Measurements from ENCODE around the gene DDX24.

The DDX24 gene

DNA sequence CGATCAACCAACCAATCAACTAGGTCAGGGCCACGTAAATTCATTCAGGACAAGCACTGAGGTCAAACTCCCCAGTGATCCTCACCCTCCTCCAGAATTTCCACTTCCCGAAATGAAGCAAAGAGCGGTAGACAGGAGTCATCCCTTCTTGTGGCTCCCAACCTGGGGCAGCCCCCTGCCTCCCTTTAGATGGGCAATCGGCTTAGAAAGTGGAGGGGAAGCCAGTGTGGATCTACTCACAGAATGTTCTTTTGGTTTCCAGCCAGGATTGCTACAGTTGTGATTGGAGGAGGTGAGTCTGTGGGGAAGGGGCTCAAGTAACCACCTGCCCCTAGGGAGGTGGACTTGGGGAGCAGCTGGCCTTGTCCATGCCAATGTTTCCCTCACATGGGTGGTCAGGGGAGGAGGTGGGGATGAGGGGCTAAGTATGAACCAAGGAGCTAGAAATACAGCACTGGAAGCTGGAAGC is 33.6 kb upstream of the DDX24 start:
- DNase-seq: no peak

DNA sequence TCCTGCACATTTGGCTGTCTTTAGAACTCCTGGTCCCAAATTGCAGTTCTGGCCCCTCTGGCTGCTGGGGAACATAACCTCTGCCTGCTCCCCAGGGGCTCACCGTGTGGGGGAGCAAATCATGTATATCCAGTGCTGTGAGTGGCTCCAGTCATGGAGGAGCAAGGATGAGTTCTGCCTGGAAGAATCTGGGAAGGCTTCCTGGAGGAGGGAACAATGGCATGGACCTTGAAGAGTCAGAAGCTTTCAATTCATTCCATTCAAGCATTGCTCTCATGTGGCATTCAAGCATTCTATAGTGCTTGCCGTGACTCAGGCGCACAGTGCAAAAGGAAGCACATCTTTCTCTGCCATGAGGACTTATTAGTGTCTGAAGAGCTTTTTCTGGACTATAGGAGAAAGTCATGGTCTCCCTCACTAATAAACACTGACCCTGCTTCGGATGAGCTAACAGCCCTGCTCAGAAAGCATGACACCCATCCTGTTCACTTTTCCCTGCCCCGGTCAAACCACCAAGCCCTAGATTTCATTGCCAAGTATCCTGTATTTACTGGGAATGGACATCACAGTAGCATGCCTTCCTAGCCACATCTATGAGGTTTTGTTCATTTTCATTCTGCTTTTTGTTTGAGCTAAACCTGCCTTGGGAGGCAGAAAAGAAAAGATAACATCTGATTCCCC is 33.0 kb upstream of the DDX24 start:
- no peak for DNase-seq

DNA sequence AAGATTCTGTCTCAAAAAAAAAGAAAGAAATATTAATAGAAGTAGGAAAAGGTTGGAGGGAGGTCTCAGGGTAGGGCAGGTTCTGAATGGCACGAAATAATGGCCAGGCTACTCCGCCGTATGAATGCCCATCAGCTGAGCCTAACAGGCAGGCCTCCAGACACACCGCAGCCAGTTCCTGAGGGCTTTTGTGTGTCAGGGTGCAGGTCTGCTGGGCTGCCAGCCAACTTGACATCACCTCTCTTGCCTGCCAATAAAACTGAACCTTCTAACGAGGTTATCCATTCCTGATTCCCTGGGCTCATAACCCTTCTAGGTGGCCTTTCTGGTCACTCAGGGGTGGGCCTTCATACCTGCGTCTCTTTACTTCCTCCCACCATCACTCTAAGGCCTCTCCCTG is 32.5 kb upstream of the DDX24 start:
- DNase-seq: no peak

DNA sequence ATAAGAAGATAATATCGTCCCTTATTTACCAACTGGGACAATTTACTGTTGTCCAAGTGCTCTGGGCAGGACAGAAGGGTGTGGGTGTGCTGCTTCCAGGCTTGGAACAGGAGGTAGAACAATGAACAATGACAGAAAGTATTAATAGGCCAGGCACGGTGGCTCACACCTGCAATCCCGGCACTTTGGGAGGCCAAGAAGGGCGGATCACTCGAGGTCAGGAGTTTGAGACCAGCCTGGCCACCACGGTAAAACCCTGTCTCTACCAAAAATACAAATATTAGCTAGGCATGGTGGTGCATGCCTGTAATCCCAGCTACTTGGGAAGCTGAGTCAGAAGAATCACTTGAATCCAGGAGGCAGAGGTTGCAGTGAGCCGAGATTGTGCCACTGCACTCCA is 32.1 kb upstream of the DDX24 start:
- no peak for DNase-seq

DNA sequence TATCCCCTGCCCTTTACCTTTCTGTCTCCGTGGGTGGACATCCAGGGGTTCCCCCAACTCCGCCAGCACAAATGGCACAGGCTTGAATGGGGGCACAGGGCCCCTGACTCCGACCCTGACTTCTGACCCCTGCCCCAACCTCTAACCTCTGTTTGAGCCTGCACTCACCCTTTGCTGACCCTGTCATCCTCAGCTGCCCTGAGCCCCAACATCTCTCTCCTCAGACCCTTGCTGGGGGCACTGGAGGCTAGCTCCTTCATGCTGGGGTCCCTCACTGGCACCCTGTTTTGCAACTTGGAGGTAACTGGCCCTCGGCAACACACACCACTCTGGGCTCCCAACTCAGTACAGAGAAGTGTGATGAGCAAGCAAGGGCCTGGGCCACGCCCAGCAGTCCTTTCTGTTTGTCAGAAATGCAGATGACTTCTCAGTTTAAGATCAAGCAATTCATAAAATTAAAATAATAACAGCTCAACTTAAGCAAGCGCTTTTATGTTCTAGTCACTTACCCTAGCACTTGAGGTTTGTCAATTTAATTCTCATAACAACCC is 31.6 kb upstream of the DDX24 start:
- no peak for DNase-seq

DNA sequence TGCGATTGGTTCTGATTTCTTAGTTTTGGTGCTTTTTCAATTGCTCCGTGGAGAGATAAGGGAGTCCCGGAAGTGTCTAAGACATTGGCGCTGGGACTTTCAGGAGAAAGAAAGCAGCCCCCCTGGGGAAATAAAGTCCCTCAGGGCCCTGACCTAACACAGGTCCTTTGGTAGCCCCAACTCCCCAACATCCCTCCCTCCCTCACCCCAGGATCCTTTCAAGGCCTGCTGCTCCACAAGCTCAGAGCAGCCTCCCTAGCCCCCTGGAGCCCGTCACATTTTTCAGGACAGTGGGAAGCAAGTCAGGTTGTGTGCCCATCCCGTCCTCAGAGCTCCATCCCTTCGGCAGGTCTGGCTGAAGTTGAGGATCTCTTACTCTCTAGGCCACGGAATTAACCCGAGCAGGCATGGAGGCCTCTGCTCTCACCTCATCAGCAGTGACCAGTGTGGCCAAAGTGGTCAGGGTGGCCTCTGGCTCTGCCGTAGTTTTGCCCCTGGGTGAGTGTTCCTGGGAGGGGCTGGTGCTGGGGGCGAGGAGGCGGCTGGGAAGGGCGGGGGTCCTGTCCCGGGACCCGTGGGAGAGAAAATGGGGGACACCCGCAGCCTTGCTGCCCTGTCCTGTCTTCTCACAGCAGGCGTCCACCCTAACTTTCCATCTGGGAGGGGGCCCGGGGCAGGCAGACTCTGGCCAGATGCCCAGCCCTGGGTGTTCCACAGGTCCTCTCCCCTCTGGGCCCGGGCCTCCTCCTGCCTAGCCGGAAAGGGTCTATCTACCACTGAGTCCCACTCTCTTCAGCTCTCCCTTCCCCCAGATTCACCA is 30.5 kb upstream of the DDX24 start:
- no peak for DNase-seq

DNA sequence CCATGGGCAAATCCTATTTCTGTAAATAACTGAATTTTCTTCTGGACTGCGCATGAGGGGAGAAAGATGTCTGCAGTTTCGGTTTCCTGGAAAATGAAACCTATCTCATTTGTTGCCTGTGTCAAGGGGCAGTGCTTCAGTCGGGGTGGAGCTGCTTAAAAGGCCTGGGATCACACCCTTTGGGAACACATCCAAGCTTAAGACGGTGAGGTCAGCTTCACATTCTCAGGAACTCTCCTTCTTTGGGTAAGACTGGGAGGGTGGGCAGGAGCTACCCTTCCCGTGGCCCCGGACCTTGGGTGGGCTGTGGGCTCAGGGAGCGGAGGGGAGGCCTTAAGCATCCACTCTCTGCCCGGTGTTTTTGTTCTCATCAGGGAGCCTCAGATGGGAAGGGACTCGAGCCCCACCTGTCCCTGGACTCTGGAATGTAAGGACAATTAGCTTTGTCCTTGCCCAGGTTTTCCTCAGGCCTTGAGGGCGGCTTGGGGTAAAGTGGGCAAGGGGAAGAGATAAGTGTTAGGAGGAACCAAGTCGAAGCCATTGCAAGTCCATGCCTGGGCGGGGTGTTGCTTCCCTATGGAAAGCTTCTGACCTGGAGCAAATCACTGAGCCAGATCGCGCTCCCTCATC is 29.7 kb upstream of the DDX24 start, which contains the start of gene IFI27:
TSS of gene IFI27 (plus strand) at position 185 of the 630 bp plus-strand sequence.
- no peak for DNase-seq

DNA sequence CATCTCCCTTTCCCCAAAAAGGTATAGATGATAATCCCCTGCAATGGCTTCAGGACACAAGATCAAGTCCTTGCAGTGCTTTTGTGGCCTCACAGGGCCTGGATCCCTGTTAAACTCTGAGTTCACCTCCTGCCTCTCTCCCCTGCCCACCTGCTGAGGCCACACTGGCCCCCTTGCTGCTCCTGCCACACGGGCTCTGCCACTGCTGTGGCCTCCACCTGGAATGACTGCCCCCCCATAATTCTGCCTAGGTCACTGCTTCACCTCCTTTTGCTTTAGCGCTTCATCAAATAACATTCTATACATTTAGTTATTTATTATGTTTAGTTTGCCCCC is 28.9 kb upstream of the DDX24 start:
- no peak for DNase-seq

DNA sequence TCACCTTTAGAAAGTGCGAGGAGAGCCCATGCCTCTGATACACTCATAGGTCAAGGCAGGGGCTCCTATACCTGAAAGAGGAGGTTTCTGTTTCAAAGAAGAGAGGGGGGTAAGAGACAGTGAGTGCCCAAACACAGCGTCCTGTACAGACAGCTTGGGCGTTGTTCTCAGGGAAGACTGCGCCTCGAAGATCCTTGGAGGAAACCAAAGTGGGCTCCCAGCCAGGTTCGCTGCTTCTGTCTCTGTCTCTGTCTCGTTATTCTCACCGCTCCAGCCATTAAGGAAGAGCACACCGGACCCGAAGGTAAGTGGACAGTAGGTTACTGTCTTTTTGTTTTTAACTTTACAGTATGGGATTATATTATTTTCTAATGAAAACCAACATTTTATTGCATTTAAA is 23.7 kb upstream of the DDX24 start:
- no peak for DNase-seq

DNA sequence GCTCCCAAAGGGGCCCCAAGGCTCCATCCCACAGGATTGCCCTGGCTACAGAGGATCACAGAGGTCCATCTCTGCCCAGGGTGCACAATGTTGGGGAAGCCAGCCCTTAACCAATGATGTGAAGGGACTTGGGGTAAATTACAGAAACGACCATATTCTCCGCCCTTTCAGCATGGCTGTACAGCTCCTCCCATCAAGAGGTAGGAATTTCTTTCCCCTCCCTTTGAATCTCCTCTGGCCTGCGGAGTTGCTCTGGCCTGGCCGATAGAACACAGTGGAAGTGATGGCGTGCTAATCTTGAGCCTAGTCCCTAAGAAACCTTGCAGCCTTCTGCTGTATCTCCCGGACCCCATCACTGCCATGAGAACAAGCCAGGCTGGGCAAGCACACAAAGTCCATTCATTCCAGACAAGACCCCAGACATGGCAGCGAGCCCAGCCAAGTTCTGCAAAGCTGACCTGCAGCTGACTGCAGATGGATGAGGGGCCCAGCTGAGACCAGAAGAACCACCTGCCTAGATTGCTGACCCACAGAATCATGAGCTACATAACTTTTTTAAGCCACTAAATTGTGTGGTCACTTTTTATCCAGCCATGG is 22.6 kb upstream of the DDX24 start:
- no peak for DNase-seq

DNA sequence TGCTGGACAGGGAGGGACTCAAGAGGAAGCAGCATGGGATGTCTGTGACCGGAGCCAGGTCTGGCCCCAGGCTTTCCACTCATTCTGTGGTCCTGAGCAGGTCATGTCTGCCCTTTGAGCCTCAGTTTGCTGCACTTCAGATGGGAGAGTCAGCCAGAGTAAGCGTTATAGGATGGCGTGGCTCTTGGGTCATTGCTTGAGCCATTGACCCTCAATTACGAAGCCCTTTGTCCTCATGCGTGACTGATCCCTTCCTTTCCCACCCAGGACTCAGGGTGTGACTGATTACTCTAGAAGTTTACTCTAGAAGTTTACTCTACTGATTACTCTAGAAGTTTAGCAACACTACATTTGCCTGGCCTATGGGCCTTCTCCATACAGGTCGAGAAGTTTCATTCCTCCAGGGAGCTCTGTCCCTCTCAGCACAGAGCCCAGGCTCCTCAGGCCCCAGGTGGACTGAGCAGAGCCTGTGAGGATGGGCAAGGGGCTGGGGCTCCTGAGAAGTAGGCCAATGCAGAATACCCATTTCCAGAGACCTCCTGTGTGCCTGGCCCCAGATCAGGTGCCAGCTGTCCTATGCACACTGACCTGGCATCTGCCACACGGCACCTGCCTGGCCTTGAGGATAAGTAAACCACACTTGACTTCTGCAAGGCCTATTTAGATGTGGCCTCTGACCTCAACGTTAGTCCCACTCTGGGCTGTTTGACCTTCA is 21.9 kb upstream of the DDX24 start:
- DNase-seq: no peak

DNA sequence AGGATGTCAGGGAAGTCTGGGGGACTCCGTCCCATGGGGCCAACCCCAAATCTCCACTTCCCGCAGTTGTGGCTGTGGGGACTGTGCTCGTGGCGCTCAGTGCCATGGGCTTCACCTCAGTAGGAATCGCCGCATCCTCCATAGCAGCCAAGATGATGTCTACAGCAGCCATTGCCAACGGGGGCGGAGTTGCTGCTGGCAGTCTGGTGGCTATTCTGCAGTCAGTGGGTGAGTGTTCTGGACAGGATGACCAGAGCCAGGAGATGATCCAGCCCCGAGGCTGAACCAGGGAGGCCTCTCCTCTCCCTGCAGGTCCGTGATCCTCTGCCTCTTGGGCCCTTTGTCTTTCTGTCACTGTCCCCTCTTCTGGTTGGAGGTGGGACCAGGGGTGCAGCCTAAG is 20.7 kb upstream of the DDX24 start:
- no peak for DNase-seq

DNA sequence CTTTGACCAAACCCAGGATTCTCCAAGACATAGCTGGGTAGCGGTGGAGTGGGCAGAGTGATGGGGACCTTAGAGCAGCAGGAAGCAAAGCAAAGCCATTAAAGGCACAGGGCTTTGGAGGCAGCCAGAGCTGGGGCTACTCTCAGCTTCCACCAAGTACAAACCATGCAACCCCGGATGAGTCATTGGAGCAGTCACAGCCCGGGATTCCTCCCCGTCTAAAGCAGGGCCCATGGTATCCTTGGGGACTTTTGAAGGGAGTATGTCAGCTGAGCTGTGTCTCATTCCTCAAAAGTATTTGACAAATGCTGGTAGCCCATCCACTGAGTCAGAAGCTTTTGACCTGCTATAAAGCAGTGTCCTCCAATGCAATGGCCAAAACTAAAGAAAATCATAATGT is 19.8 kb upstream of the DDX24 start:
- DNase-seq: no peak

DNA sequence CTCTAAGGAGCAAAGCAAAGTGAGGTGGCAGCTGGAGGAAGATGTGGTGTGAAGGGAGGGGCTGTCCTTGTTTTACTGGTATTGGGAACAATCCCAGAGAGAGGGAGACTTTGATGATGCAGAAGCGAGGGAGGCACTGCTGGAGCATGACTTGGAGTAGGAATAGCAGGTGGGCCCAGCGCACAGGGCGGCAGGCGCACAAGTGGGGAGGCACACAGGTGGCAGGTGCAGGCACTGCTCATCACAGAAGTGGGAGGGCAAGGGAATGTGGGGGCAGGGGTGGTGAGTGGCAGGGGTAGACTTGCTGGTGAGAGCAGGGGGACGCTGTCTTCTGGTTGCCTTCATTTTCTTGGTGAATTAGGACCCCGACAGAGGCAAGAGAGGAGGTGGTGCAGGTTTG is 18.0 kb upstream of the DDX24 start:
- no peak for DNase-seq

DNA sequence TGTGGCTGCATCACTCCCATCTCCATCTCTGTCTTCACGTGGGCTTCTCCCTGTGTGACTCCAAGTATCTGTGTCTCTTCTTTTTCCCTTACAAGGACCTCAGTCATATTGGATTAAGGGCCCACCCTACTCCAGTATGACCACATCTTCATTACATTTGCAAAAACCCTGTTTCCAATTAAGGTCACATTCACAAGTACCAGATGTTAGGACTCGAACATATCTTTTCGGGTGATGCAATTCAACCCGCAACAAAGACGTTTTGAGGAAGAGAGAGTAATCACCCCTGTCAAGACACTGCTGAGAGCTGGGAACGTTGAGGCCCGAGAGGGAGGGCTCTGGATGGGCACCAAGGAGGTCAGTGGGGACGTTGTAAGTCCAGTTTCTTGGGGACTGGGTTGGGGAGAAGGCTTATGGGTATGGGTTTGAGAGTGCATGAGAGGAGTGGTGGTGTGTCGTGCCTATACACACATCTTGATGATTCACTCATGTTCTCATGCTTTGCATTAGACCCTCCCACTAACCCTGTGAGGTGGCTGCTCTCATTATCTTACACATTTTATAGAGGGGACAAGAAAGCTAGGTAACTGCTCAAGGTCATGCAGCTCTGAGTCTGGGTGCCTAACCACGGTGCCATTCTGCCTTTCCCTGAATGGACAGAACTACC is 17.5 kb upstream of the DDX24 start:
- no peak for DNase-seq

DNA sequence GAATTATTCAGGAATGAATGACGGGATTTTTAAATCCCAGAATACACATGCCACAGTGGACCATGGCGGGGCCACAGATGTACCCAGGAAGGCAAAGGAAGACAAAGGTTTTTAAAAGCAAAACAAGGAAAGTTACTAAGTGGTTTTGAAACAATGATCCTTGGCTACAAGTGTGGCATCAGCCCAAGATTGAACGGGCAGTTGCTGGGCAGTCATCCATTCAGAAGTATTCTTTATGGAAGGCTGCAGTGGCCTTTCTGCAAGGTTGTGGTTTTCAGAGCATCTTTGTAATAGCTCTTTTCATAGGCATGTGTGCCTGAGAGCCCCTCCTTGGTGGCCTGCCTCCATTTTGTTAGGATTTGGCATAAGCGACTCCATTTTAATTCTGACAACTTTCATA is 16.1 kb upstream of the DDX24 start:
- no peak for DNase-seq

DNA sequence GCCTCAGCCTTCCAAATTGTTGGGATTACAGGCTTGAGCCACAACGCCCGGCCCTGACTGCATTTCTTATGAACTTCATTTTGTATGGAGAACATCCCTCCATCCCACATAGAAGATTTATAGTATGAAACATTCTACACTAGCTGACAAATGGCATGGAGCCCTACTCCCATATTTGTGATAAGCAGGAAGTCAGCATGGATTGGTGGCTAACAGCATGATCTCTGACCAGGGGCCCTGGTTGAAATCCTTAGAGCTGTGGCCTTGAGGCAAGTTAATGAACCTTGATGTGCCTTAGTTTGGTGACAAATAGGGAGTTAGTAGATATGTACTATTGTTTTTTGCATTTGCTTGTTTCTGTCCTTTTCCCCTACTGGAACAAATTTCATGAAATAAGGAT is 12.4 kb upstream of the DDX24 start:
- no peak for DNase-seq

DNA sequence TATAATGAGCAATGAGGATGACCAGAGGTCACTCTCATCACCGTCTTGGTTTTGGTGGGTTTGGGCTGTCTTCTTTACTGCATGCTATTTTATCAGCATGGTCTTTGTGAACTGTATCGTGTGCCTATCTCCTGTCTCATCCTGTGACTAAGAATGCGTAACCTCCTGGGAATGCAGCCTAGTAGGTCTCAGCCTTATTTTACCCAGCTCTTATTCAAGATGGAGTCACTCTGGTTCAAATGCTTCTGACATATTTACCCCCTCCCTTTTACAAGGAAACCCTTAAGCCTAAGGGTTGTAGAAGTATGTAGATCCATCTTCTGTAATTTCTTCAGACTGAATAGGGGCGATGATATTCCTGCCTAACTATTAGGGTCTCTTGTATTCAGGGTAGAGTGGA is 8.5 kb upstream of the DDX24 start:
- DNase-seq: no peak

DNA sequence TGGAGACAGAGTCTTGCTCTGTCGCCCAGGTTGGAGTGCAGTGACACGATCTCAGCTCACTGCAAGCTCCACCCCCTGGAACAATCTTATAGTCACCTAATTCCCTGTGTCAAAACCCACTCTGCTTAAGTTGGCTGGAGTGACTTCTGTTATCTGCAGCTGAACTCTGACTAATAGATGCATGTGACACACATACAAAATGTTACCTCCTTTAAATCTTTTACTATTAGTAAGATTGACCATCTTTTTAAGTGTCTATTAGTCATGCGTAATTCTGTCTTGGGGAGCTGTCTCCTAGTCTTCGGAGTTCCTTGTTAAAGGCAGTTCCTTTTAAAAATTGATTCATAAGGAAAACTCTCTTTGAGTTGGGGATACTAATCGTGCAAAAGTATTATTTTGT is 7.5 kb upstream of the DDX24 start:
- no peak for DNase-seq

DNA sequence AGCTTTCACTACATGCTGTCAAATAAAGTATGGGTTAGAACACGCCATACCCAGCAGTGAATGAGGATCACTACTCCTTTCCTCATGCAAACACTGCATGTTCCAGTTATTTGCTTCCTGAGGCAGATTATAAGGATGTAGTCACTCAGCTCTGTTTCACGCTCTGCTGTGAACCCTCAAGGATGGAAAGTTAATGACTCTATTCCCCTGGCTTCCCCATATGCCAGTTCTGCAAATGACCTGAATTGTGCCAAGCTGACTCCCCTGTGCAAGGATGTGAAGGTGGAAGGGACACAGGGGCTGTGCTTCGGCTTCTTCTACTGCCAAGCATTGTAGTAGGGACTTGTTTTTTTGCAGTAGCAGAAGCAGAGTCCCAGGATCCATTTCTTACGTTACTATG is 6.9 kb upstream of the DDX24 start:
- DNase-seq: no peak

DNA sequence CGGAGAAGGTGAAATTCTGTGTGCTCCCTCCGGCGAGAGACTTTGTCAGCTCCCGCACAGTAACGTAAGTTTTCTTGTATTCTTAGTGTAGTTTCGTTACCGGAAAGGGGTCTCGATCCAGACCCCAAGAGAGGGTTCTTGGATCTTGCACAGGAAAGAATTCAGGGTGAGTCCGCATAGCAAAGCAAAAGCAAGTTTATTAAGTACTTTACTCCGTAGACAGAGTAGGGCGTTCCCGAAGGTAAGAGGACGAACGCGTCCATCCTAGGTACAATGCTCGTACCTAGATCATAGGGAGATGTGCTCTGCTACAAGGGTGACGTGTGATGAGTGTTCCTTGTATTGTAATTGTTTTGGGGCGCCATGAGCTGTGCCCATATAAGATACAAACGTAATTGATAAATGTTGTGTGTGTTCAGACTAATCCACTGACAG is 401 bp upstream of the DDX24 start:
- DNase-seq: no peak
